Measurements from ENCODE around the gene GCFC2.

DNA sequence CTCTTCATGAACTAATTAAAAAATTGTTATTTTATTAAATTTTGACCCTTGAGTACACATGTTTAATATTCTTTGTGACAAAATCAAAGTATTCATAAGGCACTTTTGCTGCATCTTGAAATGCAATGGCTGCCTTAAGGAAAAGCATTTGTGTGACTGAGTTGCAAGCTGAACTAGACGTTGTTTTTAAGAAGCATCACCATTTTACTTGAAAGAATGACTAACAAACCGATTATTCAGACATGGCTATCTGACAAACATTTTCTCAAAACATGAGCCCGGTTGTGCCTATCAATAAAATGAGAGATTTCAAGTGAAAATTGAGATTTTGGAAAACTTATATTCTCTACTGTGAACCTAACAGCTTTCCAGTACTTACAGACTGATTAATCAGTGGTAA lies 2.8 kb downstream of the GCFC2 start:
- TF ChIP-seq, protein P1, sequence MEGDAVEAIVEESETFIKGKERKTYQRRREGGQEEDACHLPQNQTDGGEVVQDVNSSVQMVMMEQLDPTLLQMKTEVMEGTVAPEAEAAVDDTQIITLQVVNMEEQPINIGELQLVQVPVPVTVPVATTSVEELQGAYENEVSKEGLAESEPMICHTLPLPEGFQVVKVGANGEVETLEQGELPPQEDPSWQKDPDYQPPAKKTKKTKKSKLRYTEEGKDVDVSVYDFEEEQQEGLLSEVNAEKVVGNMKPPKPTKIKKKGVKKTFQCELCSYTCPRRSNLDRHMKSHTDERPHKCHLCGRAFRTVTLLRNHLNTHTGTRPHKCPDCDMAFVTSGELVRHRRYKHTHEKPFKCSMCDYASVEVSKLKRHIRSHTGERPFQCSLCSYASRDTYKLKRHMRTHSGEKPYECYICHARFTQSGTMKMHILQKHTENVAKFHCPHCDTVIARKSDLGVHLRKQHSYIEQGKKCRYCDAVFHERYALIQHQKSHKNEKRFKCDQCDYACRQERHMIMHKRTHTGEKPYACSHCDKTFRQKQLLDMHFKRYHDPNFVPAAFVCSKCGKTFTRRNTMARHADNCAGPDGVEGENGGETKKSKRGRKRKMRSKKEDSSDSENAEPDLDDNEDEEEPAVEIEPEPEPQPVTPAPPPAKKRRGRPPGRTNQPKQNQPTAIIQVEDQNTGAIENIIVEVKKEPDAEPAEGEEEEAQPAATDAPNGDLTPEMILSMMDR (IDR thresholded peaks at IDR 0.05) = no peak
- TF ChIP-seq POLR2A (IDR thresholded peaks at IDR 0.05) = no peak
